ENCODE data around the gene WFIKKN2. TPM values are rescaled to one million over a fixed set of nuclear protein-coding genes. Genes with fewer than 3 reads are reported as not detected.

Gene WFIKKN2
- total RNA-seq, 4 donors from 2014 or later, result 0.09 to 0.22 (median 0.20) TPM; not detected in 1

DNA sequence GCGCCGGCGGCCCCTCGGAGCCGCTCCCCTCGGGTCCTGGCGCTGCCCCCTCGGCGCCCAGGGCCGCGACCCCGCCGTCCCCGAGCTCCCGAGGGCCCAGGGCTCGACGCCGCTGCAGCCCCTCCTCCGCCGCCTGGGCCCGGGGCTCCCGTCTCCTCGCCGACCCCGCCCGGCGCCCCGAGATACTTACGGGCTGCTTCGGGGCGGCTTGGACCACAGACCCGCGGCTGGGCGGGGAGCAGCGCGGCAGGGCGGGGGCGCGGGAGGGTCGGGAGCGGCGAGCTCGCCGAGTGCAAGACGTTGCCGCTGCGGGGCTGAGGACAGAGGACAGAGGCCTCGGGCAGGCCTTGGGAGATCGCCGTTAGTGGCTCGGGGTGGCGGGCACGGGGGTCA lies 30.5 kb downstream of the WFIKKN2 start:
- ATAC-seq, result peak; percentile 0
- in situ Hi-C loops (cut with MboI; ENCODE audit: low sequenced_read_pairs in 4 of 4), result loop anchor here in 3 of 4 donors (10.0 to 25.0 kb wide), 2 partner anchors 249 to 296 kb away; partner anchors contain the start of genes NME1 (in 2 of the 3) and NME2 (in 2 of the 3)

DNA sequence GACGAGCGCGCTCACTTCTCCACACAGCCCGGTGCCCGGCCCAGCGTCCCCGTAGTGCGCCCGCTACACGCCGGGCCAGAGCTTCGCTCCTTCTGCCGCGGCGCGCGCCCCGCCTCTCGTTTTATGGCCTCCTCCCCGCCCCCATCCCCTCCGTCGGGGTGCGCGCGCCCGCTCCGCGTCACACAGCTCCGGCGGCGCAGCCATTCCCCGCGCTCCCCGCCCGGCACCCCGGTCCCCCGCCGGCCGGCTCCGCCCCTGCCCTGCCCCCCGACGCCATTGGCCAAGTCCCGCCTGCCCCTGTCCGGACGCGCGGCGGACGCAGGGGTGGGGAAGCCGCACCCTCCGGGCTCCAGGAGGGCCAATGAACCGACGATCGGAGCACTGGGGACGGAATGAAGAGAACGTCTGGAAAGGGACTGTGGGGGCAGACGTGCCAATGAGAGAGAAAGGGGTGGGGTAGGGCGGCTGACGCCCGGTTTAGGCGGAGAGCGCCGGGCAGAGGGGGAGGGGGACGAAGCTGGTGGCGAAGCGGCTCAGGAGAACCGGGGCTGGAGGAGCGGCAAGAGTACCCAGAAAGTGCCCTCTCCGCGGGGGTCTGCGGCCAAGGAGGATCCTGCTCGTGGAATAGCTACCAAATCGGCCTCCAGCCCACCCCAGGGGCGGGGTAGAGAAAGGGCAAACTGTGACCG lies 31.0 kb downstream of the WFIKKN2 start, which contains the start of gene TOB1:
TSS of gene TOB1 (minus strand) at position 94 of the 689 bp plus-strand sequence. CDS start 2,337 bp downstream, outside the sequence.
- in situ Hi-C loops (cut with MboI; ENCODE audit: low sequenced_read_pairs in 4 of 4), result loop anchor here in 3 of 4 donors (10.0 to 25.0 kb wide), 2 partner anchors 248 to 296 kb away; partner anchors contain the start of genes NME1 (in 2 of the 3) and NME2 (in 2 of the 3)
- Histone ChIP-seq H3K27ac (peak within 1 kb of the TSS; percentile 98 to 100 (median 99)), H3K36me3 (peaks cover 0 to 21% of the 10 kb centered on the region in 2 donors), H3K4me3 (peak within 1 kb of the TSS; percentile 67 to 98 (median 84)), H3K4me1 (peaks cover 36 to 49% of the 10 kb centered on the region in 2 donors), H3K27me3 (no peaks in the 10 kb centered on the region), H3K9me3 (no peaks in the 10 kb centered on the region)
- intact Hi-C loops (cut with DNase I; ENCODE audit: low total_unique reads), result loop anchor here (2.0 to 10.0 kb wide), 4 partner anchors 38 to 702 kb away; partner anchors contain the start of genes NME1, SGCA and SPAG9
- TF ChIP-seq, protein P1, sequence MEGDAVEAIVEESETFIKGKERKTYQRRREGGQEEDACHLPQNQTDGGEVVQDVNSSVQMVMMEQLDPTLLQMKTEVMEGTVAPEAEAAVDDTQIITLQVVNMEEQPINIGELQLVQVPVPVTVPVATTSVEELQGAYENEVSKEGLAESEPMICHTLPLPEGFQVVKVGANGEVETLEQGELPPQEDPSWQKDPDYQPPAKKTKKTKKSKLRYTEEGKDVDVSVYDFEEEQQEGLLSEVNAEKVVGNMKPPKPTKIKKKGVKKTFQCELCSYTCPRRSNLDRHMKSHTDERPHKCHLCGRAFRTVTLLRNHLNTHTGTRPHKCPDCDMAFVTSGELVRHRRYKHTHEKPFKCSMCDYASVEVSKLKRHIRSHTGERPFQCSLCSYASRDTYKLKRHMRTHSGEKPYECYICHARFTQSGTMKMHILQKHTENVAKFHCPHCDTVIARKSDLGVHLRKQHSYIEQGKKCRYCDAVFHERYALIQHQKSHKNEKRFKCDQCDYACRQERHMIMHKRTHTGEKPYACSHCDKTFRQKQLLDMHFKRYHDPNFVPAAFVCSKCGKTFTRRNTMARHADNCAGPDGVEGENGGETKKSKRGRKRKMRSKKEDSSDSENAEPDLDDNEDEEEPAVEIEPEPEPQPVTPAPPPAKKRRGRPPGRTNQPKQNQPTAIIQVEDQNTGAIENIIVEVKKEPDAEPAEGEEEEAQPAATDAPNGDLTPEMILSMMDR (IDR thresholded peaks at IDR 0.05 in 4 of 5, conservative IDR thresholded peaks at IDR 0.05 in 1 of 5), result no peak
- TF ChIP-seq POLR2A (IDR thresholded peaks at IDR 0.05), result peak; percentile 99
- DNase-seq (peak; percentile 98 to 99), ATAC-seq (peak; percentile 68)

More for the DNA sequence above, 30.5 kb downstream of the WFIKKN2 start:
- Histone ChIP-seq H3K27me3 (no peaks in the 10 kb centered on the region), H3K27ac (peak overlapping the region; percentile 98 to 100 (median 99)), H3K9me3 (no peaks in the 10 kb centered on the region), H3K36me3 (peaks cover 0 to 21% of the 10 kb centered on the region in 2 donors), H3K4me1 (peaks cover 33 to 54% of the 10 kb centered on the region in 2 donors), H3K4me3 (peak overlapping the region; percentile 66 to 98 (median 83))
- DNase-seq, result no peak
- intact Hi-C loops (cut with DNase I; ENCODE audit: low total_unique reads), result loop anchor here (2.0 to 10.0 kb wide), 4 partner anchors 39 to 701 kb away; partner anchors contain the start of genes NME1, SGCA and SPAG9
- no peak for TF ChIP-seq POLR2A (IDR thresholded peaks at IDR 0.05)
- TF ChIP-seq, protein P1 (IDR thresholded peaks at IDR 0.05 in 4 of 5, conservative IDR thresholded peaks at IDR 0.05 in 1 of 5), result no peak

DNA sequence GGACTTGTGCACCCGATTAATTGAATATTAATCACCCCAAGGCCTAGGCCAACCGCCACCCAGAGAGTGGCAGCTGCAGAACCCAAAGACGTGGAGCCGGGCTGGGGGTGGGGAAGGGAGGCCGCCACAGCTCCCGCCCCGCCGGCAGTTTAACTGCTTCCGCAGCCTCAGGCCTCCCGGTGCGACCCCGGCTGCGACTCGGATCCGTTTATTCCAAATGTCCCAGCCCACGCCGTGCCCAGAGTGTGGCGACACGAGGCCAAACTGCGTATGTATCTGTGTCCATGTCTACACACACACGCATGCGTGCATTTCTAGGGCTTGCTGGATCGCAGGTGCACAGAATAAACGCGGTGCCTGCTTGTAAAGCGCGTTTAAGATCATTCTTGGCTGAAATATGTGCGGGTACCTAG lies 31.6 kb downstream of the WFIKKN2 start:
- no peaks in the 10 kb centered on the region for H3K27me3 ChIP-seq
- H3K36me3 ChIP-seq, result peaks cover 0 to 18% of the 10 kb centered on the region in 2 donors
- no peaks in the 10 kb centered on the region for H3K9me3 ChIP-seq
- DNase-seq (peak; percentile 62 to 74), ATAC-seq (peak; percentile 39 to 56)
- intact Hi-C loops (cut with DNase I; ENCODE audit: low total_unique reads) (loop anchor here (1.0 to 10.0 kb wide), 5 partner anchors 38 to 702 kb away; partner anchors contain the start of genes NME1, SGCA and SPAG9), in situ Hi-C loops (cut with MboI; ENCODE audit: low sequenced_read_pairs in 4 of 4) (loop anchor here in 3 of 4 donors (10.0 to 25.0 kb wide), 2 partner anchors 248 to 295 kb away; partner anchors contain the start of genes NME1 (in 2 of the 3) and NME2 (in 2 of the 3))
- H3K4me1 ChIP-seq, result peaks cover 33 to 46% of the 10 kb centered on the region in 2 donors
- peak overlapping the region; percentile 98 to 100 (median 99) for H3K27ac ChIP-seq
- peak overlapping the region; percentile 67 to 94 (median 84) for H3K4me3 ChIP-seq
- TF ChIP-seq, protein P1 (IDR thresholded peaks at IDR 0.05 in 4 of 5, conservative IDR thresholded peaks at IDR 0.05 in 1 of 5), result no peak
- TF ChIP-seq POLR2A (IDR thresholded peaks at IDR 0.05), result no peak

DNA sequence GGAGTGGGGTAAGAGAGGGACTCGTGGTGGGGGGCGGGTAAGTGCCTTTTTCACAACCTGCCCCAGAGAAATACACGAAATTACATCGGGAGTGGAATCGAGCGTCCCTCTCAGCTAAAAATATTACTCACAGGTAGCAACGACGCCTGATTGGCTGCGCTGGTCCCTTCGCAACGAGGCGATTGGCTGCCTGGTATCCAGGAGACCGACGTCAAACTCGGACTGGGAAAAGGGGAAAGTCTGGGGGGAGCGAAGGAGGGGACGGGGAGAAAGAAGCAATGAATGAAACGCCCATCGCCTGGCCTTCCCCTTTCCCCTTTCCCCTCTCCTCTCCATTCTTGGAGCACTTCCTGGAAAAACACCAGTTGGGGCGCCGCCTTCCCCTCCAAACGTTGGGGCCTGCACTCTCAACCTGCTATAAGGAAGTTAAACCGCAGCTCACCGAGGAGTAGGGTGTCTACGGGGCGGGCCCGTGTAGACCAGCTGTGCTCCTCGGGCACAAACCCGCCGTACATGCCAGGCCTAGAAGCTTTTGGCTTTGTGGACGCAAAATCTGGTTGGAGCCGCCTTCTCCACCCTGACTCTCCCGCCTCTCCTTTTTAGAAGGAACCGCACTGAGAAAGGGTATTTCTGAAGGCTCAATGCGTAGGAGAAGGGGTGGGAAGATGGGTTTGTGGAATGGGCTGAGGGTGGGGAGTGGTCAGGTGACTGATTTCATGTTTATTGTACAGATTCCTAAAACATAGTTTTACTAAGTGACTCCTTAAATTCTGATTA lies 32.2 kb downstream of the WFIKKN2 start:
- peak overlapping the region; percentile 67 to 94 (median 84) for H3K4me3 ChIP-seq

More for the DNA sequence above, 32.2 kb downstream of the WFIKKN2 start:
- TF ChIP-seq POLR2A (IDR thresholded peaks at IDR 0.05), result peak; percentile 68 to 76
- TF ChIP-seq, protein P1 (IDR thresholded peaks at IDR 0.05 in 4 of 5, conservative IDR thresholded peaks at IDR 0.05 in 1 of 5), result no peak
- DNase-seq (peak; percentile 95), ATAC-seq (peak; percentile 71 to 76)
- Histone ChIP-seq H3K36me3 (peaks cover 0 to 12% of the 10 kb centered on the region in 2 donors), H3K4me1 (peaks cover 33 to 46% of the 10 kb centered on the region in 2 donors), H3K27me3 (no peaks in the 10 kb centered on the region), H3K9me3 (no peaks in the 10 kb centered on the region), H3K27ac (peak overlapping the region; percentile 98 to 100 (median 99))
- intact Hi-C loops (cut with DNase I; ENCODE audit: low total_unique reads) (loop anchor here (1.0 to 10.0 kb wide), 5 partner anchors 37 to 703 kb away; partner anchors contain the start of genes NME1, SGCA and SPAG9), in situ Hi-C loops (cut with MboI; ENCODE audit: low sequenced_read_pairs in 4 of 4) (loop anchor here in 3 of 4 donors (10.0 to 25.0 kb wide), 2 partner anchors 247 to 295 kb away; partner anchors contain the start of genes NME1 (in 2 of the 3) and NME2 (in 2 of the 3))
